COR-L47 (cell line): ENCODE data around the gene C11orf24.
A peak's percentile ranks its signal among the peaks of the same experiment; 100 is the strongest.

ENCODE experiments used
- DNase-seq: peaks from one replicate; lab custom pipeline; 2025; lab: John Stamatoyannopoulos, UW

C11orf24 gene

GRCh38 chr11:68271781-68272608 is at the start of gene C11orf24:
TSS of gene C11orf24 (minus strand) at chr11:68271973. CDS start at chr11:68263767, 8,206 bp downstream.
- peak; percentile 86 for DNase-seq

GRCh38 chr11:68317147-68317785 is 45.5 kb upstream of the C11orf24 start:
- DNase-seq = no peak

GRCh38 chr11:68315171-68315920 is 43.6 kb upstream of the C11orf24 start:
- DNase-seq = no peak

GRCh38 chr11:68314203-68315170 is 42.7 kb upstream of the C11orf24 start:
- DNase-seq = no peak

- no peak for DNase-seq
Measured at GRCh38 chr11:68313574-68314202, 41.9 kb upstream of the C11orf24 start.

GRCh38 chr11:68312780-68313573 is 41.2 kb upstream of the C11orf24 start:
- DNase-seq = no peak

- DNase-seq = peak; percentile 27
Measured at GRCh38 chr11:68312117-68312779, 40.5 kb upstream of the C11orf24 start, which contains the start of gene LRP5. TSS of gene LRP5 (plus strand) at chr11:68312591. CDS start at chr11:68312715, 124 bp downstream.

GRCh38 chr11:68311160-68312116 is 39.7 kb upstream of the C11orf24 start:
- no peak for DNase-seq

GRCh38 chr11:68309621-68310185 is 37.9 kb upstream of the C11orf24 start:
- no peak for DNase-seq

GRCh38 chr11:68308068-68308467 is 36.3 kb upstream of the C11orf24 start:
- no peak for DNase-seq

GRCh38 chr11:68306636-68307035 is 34.9 kb upstream of the C11orf24 start:
- DNase-seq = no peak

- no peak for DNase-seq
Measured at GRCh38 chr11:68303982-68304780, 32.4 kb upstream of the C11orf24 start.

GRCh38 chr11:68303083-68303482 is 31.3 kb upstream of the C11orf24 start:
- no peak for DNase-seq

- no peak for DNase-seq
Measured at GRCh38 chr11:68302670-68303069, 30.9 kb upstream of the C11orf24 start.

GRCh38 chr11:68302256-68302655 is 30.5 kb upstream of the C11orf24 start:
- no peak for DNase-seq

GRCh38 chr11:68300076-68300830 is 28.5 kb upstream of the C11orf24 start:
- no peak for DNase-seq
